Natural killer cell (primary cell): ENCODE measurements around the gene SLCO3A1. TPM values are rescaled to one million over a fixed set of nuclear protein-coding genes. Genes with fewer than 3 reads are reported as not detected.

Source experiments
- ATAC-seq, 3 donors: fragments of 150-1000 bp in 2 of 3; fragments of 200-7000 bp in 1 of 3; cut with Tn5 transposase; 1 replicate in 1 of 3; 2 replicates in 2 of 3; pipeline ENCODE4 v1.10.0; 2021; ENCODE audit warnings: mild to moderate bottlenecking in 2 of 3, moderate library complexity in 2 of 3
- DNase-seq, 2 donors: peaks; one replicate each; pipeline versions ENCODE4 v3.0.0 to v3.0.0-alpha.2; 2013 to 2021; ENCODE audit warnings: mixed read lengths in 1 of 2
- H3K27ac ChIP-seq: one replicate; pipeline ENCODE4 v1.5.1; 2013; ENCODE audit warnings: mild to moderate bottlenecking, low read length
- H3K27me3 ChIP-seq: one replicate; pipeline ENCODE4 v1.6.1; 2013; ENCODE audit warnings: low read length; ENCODE audit not compliant: control insufficient read depth, insufficient read depth
- H3K36me3 ChIP-seq: one replicate; pipeline ENCODE4 v1.6.1; 2013; ENCODE audit warnings: low read length; ENCODE audit not compliant: control insufficient read depth, insufficient read depth
- H3K4me1 ChIP-seq: one replicate; pipeline ENCODE4 v1.6.1; 2013; ENCODE audit warnings: low read length; ENCODE audit not compliant: control insufficient read depth, insufficient read depth
- H3K4me3 ChIP-seq: one replicate; pipeline ENCODE4 v1.5.1; 2013; ENCODE audit warnings: low read length
- H3K9me3 ChIP-seq: one replicate; pipeline ENCODE4 v1.6.1; 2013; ENCODE audit warnings: low read length; ENCODE audit not compliant: control insufficient read depth, insufficient read depth
- H3K27ac Mint-ChIP-seq, 2 donors: one replicate each; pipeline ENCODE4 v1.8.0; 2022; ENCODE audit warnings: mild to moderate bottlenecking in 2 of 2, mixed read lengths in 2 of 2, moderate library complexity in 1 of 2
- H3K27me3 Mint-ChIP-seq, 2 donors: one replicate each; pipeline ENCODE4 v1.8.0; 2022; ENCODE audit warnings: low read depth in 2 of 2, mixed read lengths in 2 of 2
- H3K36me3 Mint-ChIP-seq: one replicate; pipeline ENCODE4 v1.8.0; 2022; ENCODE audit warnings: mixed read lengths
- H3K4me1 Mint-ChIP-seq, 2 donors: one replicate each; pipeline ENCODE4 v1.8.0; 2022; ENCODE audit warnings: mixed read lengths in 2 of 2
- H3K4me3 Mint-ChIP-seq: one replicate; pipeline ENCODE4 v1.8.0; 2022; ENCODE audit warnings: mild to moderate bottlenecking, moderate library complexity, mixed read lengths
- H3K9me3 Mint-ChIP-seq, 2 donors: one replicate each; pipeline ENCODE4 v1.8.0; 2022; ENCODE audit warnings: mixed read lengths in 2 of 2
- WGBS: methylation state at CpG from one replicate; pipeline ENCODE4 v1.1.7; 2013; ENCODE audit warnings: missing lambda C conversion rate; ENCODE audit not compliant: insufficient coverage; 5-methylcytosine and 5-hydroxymethylcytosine counted together
- intact Hi-C: fragments of 100-400 bp; cut with micrococcal nuclease; formaldehyde crosslinking; loops from one replicate; pipeline ENCODE4 v1.14.2; 2022
- total RNA-seq, 4 donors: library from RNA; stranded (reverse); fragments of 120-200 nt in 1 of 4; gene quantifications; one replicate each; pipeline versions ENCODE4 v1.2.3 to v1.2.4, GENCODE V29; 2013 to 2022
- TF ChIP-seq, protein P1 (sequence below): fragments of 200-600 bp; IDR thresholded peaks from one replicate; pipeline ENCODE4 v1.8.0; 2022; ENCODE audit warnings: antibody characterized with exemption

Gene SLCO3A1
- total RNA-seq, 3 donors from 2014 or later (not counting 1 experiment from before 2014, with no cell fraction given), result 48.5 to 73.5 (median 68.8) TPM

DNA sequence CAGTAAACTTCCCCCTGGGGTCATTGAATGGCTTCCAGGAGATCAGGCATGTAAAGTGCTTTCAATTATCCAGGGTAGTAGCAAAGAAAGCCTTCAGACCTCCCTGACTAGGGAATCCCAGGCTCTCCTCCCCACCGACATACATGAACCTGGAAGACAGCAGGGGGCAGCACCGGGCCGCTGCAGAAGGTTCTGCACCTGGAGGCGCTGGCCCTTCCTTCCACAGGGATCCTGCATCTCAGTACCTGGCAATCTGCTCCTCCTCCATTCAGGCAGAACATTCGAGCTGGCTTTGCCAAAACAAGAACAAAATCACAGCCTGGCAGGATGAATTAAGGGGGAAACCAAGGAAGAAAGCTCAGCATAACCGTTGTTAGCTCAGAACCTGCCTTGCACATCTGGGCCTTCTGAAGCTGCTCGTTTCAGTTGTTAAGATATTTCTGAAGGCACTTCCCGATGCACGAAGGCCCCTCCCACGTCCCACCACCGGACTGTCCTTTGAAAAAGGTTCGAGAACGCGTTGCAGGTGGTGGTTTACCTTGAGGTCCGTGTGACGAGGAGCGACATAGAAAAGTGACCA lies 237.7 kb downstream of the SLCO3A1 start:
- Histone ChIP-seq H3K36me3 (no peaks in the 10 kb centered on the region), H3K4me3 (no peak overlapping the region), H3K27me3 (no peaks in the 10 kb centered on the region), H3K27ac (no peak overlapping the region), H3K4me1 (peaks cover 20% of the 10 kb centered on the region), H3K9me3 (no peaks in the 10 kb centered on the region)
- intact Hi-C loops, result no loop called here
- Mint-ChIP-seq H3K4me3 (no peak overlapping the region), H3K4me1 (peaks cover 33 to 39% of the 10 kb centered on the region in 2 donors), H3K36me3 (no peaks in the 10 kb centered on the region), H3K9me3 (no peaks in the 10 kb centered on the region), H3K27ac (no peak overlapping the region), H3K27me3 (no peaks in the 10 kb centered on the region)
- DNase-seq (peak in 1 of 2 donors; percentile 23), ATAC-seq (no peak)
- TF ChIP-seq, protein P1, sequence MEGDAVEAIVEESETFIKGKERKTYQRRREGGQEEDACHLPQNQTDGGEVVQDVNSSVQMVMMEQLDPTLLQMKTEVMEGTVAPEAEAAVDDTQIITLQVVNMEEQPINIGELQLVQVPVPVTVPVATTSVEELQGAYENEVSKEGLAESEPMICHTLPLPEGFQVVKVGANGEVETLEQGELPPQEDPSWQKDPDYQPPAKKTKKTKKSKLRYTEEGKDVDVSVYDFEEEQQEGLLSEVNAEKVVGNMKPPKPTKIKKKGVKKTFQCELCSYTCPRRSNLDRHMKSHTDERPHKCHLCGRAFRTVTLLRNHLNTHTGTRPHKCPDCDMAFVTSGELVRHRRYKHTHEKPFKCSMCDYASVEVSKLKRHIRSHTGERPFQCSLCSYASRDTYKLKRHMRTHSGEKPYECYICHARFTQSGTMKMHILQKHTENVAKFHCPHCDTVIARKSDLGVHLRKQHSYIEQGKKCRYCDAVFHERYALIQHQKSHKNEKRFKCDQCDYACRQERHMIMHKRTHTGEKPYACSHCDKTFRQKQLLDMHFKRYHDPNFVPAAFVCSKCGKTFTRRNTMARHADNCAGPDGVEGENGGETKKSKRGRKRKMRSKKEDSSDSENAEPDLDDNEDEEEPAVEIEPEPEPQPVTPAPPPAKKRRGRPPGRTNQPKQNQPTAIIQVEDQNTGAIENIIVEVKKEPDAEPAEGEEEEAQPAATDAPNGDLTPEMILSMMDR, result peak; percentile 9
- WGBS, result 86% methylated on average over 17 of the region's 17 CpGs

DNA sequence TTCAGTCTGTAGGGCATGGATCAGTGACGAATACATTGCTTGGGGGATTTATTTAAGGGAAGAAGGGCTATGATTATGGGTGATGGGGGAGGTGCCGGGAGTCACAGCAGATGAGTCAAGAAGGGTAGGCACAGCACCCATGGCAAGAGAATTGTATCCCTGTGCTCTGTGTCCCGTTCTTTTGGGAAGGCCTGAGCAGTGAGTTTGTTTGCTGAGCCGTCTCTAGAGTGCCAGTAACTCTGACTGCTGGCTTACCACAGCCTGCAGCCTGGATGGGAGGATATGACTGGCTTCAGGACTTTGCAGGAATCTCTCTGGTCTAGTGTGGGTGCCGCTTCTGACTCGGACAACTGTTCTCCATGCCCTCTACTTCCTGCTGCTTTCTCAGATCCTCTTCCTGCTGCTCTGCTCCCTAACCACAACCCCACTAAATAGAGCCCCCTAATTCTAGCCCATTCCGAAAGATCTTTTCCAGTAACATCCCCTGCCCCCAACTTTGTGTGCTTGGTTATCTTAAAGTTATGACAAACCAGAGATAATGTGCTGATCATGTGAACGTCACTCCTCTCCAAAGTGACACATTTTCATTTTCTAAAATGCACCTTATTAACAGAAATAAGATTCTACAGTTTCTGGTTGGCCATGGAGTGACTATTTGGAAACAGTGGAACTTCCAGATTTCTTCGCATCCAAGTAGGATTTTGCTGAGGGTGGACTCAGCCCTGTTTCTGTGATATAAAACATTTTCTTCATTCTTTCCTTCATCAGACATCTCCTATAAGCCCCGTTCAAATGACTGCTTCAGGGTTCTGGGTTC lies 239.0 kb downstream of the SLCO3A1 start:
- ATAC-seq, result no peak
- H3K27me3 ChIP-seq, result no peaks in the 10 kb centered on the region

DNA sequence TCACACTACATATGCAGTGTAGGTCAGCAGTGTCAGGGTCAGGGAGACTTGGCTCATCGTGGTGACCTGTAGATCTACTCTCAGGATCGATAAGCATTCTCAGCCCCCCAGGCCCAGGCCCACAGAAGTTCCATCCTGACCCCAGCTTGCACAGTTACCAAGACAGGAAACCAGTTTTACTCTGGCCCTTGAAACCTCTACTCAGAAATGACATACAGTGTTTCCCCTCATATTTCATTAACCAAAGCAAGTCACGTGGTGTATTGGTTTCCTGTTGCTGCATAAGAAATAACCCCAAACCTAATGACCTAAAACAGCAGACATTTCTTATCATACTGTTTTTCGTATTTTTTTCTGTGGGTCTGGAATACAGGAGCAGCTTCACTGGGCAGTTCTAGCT lies 242.2 kb downstream of the SLCO3A1 start:
- H3K27me3 ChIP-seq, result no peaks in the 10 kb centered on the region
- H3K4me3 Mint-ChIP-seq, result peak overlapping the region; percentile 69
- H3K9me3 ChIP-seq, result no peaks in the 10 kb centered on the region
- H3K27ac ChIP-seq, result peak overlapping the region; percentile 5
- 1% methylated on average over 4 of the region's 4 CpGs for WGBS
- DNase-seq (peak in 1 of 2 donors; percentile 69), ATAC-seq (peak; percentile 76 to 86 (median 77))
- H3K4me1 Mint-ChIP-seq, result peaks cover 58 to 62% of the 10 kb centered on the region in 2 donors
- no peak overlapping the region for H3K4me3 ChIP-seq
- H3K27ac Mint-ChIP-seq, result peak overlapping the region; percentile 91 to 94
- no peaks in the 10 kb centered on the region for H3K36me3 ChIP-seq
- H3K36me3 Mint-ChIP-seq, result no peaks in the 10 kb centered on the region
- H3K4me1 ChIP-seq, result peaks cover 42% of the 10 kb centered on the region
- intact Hi-C loops, result loop anchor here (5.0 kb wide), 1 partner anchor 238 kb away; no protein-coding TSS in a partner anchor
- H3K9me3 Mint-ChIP-seq, result no peaks in the 10 kb centered on the region
- H3K27me3 Mint-ChIP-seq, result no peaks in the 10 kb centered on the region
- TF ChIP-seq, protein P1, result no peak

More for the DNA sequence above, 239.0 kb downstream of the SLCO3A1 start:
- Mint-ChIP-seq H3K27me3 (no peaks in the 10 kb centered on the region), H3K36me3 (no peaks in the 10 kb centered on the region), H3K27ac (peak overlapping the region in 1 of 2 donors; percentile 58), H3K4me1 (peaks cover 41 to 51% of the 10 kb centered on the region in 2 donors), H3K4me3 (no peak overlapping the region), H3K9me3 (no peaks in the 10 kb centered on the region)
- H3K27ac ChIP-seq, result no peak overlapping the region
- no peaks in the 10 kb centered on the region for H3K9me3 ChIP-seq
- WGBS, result 63% methylated on average over 10 of the region's 10 CpGs
- TF ChIP-seq, protein P1, result no peak
- no peak for DNase-seq
- intact Hi-C loops, result no loop called here
- H3K4me3 ChIP-seq, result no peak overlapping the region
- peaks cover 28% of the 10 kb centered on the region for H3K4me1 ChIP-seq
- no peaks in the 10 kb centered on the region for H3K36me3 ChIP-seq
